PC-9 (cell line): ENCODE measurements around the gene SORBS1.

Experiments
- EZH2 ChIP-seq: fragments of 200-600 bp; sonication (generic); IDR thresholded peaks from 2 replicates; pipeline ENCODE4 v1.8.0; 2017; ENCODE audit warnings: antibody characterized with exemption, low read depth
- TF ChIP-seq, protein P1 (sequence below): fragments of 200-600 bp; sonication (generic); conservative IDR thresholded peaks from 2 replicates; pipeline ENCODE4 v1.6.1; 2017; ENCODE audit warnings: mixed run types, antibody characterized with exemption, mild to moderate bottlenecking, moderate library complexity

DNA sequence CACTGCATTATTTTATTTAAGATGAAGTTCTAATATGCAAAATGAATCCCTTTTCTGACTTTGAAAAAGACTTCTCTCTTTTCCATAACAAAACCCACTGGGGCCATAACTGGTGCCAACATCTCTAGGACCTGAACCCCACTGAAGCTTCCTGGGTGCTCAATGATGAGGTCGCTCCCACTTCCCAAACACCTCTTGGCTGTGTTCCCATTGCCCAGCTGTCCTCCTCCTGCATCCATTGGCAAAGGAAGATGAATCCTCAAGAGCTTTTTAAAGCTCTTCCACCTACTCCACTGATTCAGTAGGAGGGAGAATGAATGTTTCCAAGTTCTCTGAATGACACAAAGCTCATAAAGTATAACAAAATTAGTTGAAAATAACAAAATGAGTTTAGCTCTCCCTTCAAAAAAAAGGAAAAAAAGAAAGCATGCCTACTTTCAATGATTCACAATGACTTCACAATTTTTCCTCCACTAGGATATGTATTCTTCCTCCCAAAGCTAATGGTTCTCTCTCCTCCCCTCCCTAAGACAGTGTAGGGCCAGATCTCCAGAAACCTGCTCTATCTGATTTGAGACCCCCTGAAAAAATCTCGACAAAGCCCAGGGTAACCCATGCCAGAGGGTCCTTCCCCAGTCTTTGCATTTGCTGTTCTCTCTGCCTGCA is 64.8 kb downstream of the SORBS1 start:
- TF ChIP-seq, protein P1, sequence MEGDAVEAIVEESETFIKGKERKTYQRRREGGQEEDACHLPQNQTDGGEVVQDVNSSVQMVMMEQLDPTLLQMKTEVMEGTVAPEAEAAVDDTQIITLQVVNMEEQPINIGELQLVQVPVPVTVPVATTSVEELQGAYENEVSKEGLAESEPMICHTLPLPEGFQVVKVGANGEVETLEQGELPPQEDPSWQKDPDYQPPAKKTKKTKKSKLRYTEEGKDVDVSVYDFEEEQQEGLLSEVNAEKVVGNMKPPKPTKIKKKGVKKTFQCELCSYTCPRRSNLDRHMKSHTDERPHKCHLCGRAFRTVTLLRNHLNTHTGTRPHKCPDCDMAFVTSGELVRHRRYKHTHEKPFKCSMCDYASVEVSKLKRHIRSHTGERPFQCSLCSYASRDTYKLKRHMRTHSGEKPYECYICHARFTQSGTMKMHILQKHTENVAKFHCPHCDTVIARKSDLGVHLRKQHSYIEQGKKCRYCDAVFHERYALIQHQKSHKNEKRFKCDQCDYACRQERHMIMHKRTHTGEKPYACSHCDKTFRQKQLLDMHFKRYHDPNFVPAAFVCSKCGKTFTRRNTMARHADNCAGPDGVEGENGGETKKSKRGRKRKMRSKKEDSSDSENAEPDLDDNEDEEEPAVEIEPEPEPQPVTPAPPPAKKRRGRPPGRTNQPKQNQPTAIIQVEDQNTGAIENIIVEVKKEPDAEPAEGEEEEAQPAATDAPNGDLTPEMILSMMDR = no peak
- TF ChIP-seq EZH2 = no peak
